OCI-LY1 (cell line): ENCODE data around the gene PRKG1.

Experiments used
- H2AFZ ChIP-seq: fragments of 200-600 bp; sonication (generic), shearing (Covaris generic); 2 replicates; pipeline ENCODE4 v1.6.0; 2014; ENCODE audit warnings: antibody characterized with exemption, mild to moderate bottlenecking, low read length
- H3F3A ChIP-seq: fragments of 200-600 bp; sonication (generic), shearing (Covaris generic); 2 replicates; pipeline ENCODE4 v1.6.0; 2014; ENCODE audit warnings: mild to moderate bottlenecking, antibody characterized with exemption, low read length, moderate library complexity; ENCODE audit not compliant: insufficient read depth
- H3K27ac ChIP-seq: fragments of 200-600 bp; sonication (generic); 2 replicates; pipeline ENCODE4 v1.5.1; 2014; ENCODE audit warnings: low read length, mixed run types, mild to moderate bottlenecking, low read depth; ENCODE audit not compliant: poor library complexity, severe bottlenecking
- H3K27me3 ChIP-seq: fragments of 200-600 bp; sonication (generic); 2 replicates; pipeline ENCODE4 v1.6.0; 2014; ENCODE audit warnings: antibody characterized with exemption, mild to moderate bottlenecking, low read length, moderate library complexity; ENCODE audit not compliant: insufficient read depth
- H3K36me3 ChIP-seq: fragments of 200-600 bp; sonication (generic); 2 replicates; pipeline ENCODE4 v1.6.1; 2014; ENCODE audit warnings: mild to moderate bottlenecking, antibody characterized with exemption, low read length, moderate library complexity, mixed read lengths; ENCODE audit not compliant: insufficient read depth
- H3K4me1 ChIP-seq: fragments of 200-600 bp; sonication (generic); 2 replicates; pipeline ENCODE4 v1.5.1; 2014; ENCODE audit warnings: mild to moderate bottlenecking, low read length, moderate library complexity; ENCODE audit not compliant: insufficient read depth, severe bottlenecking
- H3K4me2 ChIP-seq: fragments of 200-600 bp; sonication (generic), shearing (Covaris generic); 2 replicates; pipeline ENCODE4 v1.6.1; 2014; ENCODE audit warnings: low read length
- H3K4me3 ChIP-seq: fragments of 200-600 bp; sonication (generic); 2 replicates; pipeline ENCODE4 v1.5.1; 2014; ENCODE audit warnings: low read length, low read depth, mild to moderate bottlenecking, mixed read lengths; ENCODE audit not compliant: poor library complexity, severe bottlenecking
- H3K79me2 ChIP-seq: fragments of 200-600 bp; shearing (Covaris generic); 2 replicates; pipeline ENCODE4 v1.6.1; 2016; ENCODE audit warnings: mixed run types, low read length, mixed read lengths; ENCODE audit not compliant: insufficient read depth
- H3K9ac ChIP-seq: fragments of 200-600 bp; sonication (generic), shearing (Covaris generic); 2 replicates; pipeline ENCODE4 v1.6.1; 2014; ENCODE audit warnings: mild to moderate bottlenecking, low read length, mixed read lengths
- H3K9me2 ChIP-seq: fragments of 200-600 bp; sonication (generic), shearing (Covaris generic); 2 replicates; pipeline ENCODE4 v1.6.1; 2014; ENCODE audit warnings: low read depth, mild to moderate bottlenecking, low read length, mixed read lengths
- H3K9me3 ChIP-seq: fragments of 200-600 bp; shearing (Covaris generic); 2 replicates; pipeline ENCODE4 v1.6.1; 2014; ENCODE audit warnings: low read length, mixed read lengths
- H4K20me1 ChIP-seq: fragments of 200-600 bp; sonication (generic), shearing (Covaris generic); 2 replicates; pipeline ENCODE4 v1.6.0; 2016; ENCODE audit warnings: mild to moderate bottlenecking, low read length; ENCODE audit not compliant: insufficient read depth
- EZH2 ChIP-seq: fragments of 200-600 bp; sonication (generic), shearing (Covaris generic); IDR thresholded peaks from 2 replicates; pipeline ENCODE4 v1.8.0; 2017; ENCODE audit warnings: borderline replicate concordance, mixed run types, mild to moderate bottlenecking, antibody characterized with exemption, low read length, moderate library complexity, mixed read lengths
- TF ChIP-seq, protein P1 (sequence below): fragments of 200-600 bp; sonication (generic), shearing (Covaris generic); IDR thresholded peaks from 2 replicates; pipeline ENCODE4 v1.5.1; 2017; ENCODE audit warnings: mild to moderate bottlenecking, antibody characterized with exemption, low read length, moderate library complexity, mixed read lengths

PRKG1 gene

DNA sequence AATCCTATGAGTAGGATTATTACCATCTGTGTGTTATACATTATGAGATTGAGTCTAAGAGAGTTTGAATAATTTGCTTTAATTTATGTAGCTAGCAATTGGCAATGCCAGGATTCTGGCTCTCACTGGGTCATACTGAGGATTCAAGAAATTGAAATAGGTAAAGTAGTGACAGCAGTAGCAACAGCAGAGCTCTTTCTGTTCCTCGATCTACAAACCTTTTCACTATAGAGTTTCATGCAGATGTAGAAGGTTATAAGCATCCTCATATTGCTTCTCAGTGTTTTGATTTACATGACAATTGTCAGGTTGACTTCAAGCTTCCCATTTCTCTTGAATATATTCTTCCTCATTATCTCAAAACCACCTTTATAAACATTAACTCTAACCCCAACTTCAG lies 919.2 kb downstream of the PRKG1 start:
- no peaks in the 10 kb centered on the region for H4K20me1 ChIP-seq

DNA sequence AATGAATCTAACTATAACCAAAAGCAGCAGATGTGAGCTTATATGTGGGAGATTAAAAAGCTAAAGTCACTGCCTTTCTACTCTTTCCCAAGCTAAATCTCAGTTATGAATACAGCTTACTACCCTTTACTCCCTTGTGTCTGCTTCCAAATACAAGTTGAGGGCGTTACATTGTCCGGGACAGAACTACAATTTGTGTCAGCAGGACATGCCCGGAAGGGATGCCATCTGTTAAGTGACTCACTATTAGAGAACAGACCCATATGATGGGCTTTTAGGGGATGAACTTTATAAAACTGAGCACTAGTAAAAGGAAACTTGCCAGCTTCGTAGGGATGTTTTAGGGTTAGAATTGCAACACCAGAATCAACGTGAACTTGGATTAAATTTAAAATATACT lies 924.8 kb downstream of the PRKG1 start:
- Histone ChIP-seq H3K9ac (no peak overlapping the region), H3K36me3 (no peaks in the 10 kb centered on the region), H2AFZ (no peak overlapping the region), H3K27me3 (no peaks in the 10 kb centered on the region), H3K9me3 (no peaks in the 10 kb centered on the region), H3F3A (no peaks in the 10 kb centered on the region), H3K27ac (no peak overlapping the region), H3K4me2 (no peak overlapping the region), H3K9me2 (no peaks in the 10 kb centered on the region), H3K4me1 (no peaks in the 10 kb centered on the region), H3K4me3 (no peak overlapping the region), H4K20me1 (no peaks in the 10 kb centered on the region), H3K79me2 (no peaks in the 10 kb centered on the region)
- no peak for TF ChIP-seq EZH2
- TF ChIP-seq, protein P1, sequence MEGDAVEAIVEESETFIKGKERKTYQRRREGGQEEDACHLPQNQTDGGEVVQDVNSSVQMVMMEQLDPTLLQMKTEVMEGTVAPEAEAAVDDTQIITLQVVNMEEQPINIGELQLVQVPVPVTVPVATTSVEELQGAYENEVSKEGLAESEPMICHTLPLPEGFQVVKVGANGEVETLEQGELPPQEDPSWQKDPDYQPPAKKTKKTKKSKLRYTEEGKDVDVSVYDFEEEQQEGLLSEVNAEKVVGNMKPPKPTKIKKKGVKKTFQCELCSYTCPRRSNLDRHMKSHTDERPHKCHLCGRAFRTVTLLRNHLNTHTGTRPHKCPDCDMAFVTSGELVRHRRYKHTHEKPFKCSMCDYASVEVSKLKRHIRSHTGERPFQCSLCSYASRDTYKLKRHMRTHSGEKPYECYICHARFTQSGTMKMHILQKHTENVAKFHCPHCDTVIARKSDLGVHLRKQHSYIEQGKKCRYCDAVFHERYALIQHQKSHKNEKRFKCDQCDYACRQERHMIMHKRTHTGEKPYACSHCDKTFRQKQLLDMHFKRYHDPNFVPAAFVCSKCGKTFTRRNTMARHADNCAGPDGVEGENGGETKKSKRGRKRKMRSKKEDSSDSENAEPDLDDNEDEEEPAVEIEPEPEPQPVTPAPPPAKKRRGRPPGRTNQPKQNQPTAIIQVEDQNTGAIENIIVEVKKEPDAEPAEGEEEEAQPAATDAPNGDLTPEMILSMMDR, result no peak

More for the DNA sequence above, 919.2 kb downstream of the PRKG1 start:
- Histone ChIP-seq H3F3A (no peaks in the 10 kb centered on the region), H2AFZ (no peak overlapping the region), H3K9me3 (no peaks in the 10 kb centered on the region), H3K27ac (no peak overlapping the region), H3K36me3 (no peaks in the 10 kb centered on the region), H3K4me2 (no peak overlapping the region), H3K9ac (no peak overlapping the region), H3K9me2 (no peaks in the 10 kb centered on the region), H3K79me2 (no peaks in the 10 kb centered on the region), H3K27me3 (no peaks in the 10 kb centered on the region), H3K4me3 (no peak overlapping the region), H3K4me1 (no peaks in the 10 kb centered on the region)
- TF ChIP-seq EZH2, result no peak
- TF ChIP-seq, protein P1, result no peak

DNA sequence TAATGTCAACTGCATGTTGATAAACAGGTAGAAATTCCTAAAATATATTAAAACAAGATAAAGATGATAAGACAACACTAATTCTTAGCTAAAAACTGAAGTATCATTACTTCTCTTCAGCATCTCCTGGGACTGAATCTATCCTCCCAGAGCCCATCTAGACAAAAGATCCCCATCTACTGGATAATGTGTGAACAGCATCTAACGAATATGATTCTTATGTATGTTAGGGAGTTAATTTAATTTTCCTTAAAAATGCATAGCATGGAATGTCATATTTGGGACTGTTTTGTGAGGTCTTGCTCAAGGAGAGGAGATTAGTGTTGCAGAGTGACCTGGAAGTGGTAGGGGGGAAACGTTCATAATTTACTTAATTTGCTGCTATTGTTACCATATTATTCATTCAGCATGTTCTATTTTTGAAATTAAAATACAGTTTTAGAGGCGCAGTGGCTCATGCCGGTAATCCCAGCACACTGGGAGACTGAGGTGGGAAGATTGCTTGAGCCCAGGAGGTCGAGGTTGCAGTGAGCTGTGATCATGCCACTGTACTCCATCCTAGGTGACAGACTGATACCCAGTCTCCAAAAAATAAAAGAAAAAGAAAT lies 930.2 kb downstream of the PRKG1 start:
- H3K4me3 ChIP-seq, result no peak overlapping the region
- no peaks in the 10 kb centered on the region for H3K27me3 ChIP-seq
- H3F3A ChIP-seq, result no peaks in the 10 kb centered on the region
- no peaks in the 10 kb centered on the region for H4K20me1 ChIP-seq
- no peaks in the 10 kb centered on the region for H3K9me2 ChIP-seq
- TF ChIP-seq EZH2, result no peak
- TF ChIP-seq, protein P1, result peak; percentile 62
- no peak overlapping the region for H3K4me2 ChIP-seq
- H3K36me3 ChIP-seq, result no peaks in the 10 kb centered on the region
- no peak overlapping the region for H3K9ac ChIP-seq
- H3K79me2 ChIP-seq, result no peaks in the 10 kb centered on the region
- no peaks in the 10 kb centered on the region for H3K9me3 ChIP-seq
- no peak overlapping the region for H2AFZ ChIP-seq
- no peak overlapping the region for H3K27ac ChIP-seq
- H3K4me1 ChIP-seq, result no peaks in the 10 kb centered on the region
